T-cell (primary cell): ENCODE measurements around the gene ELOVL7. TPM values are rescaled to one million over a fixed set of nuclear protein-coding genes. Genes with fewer than 3 reads are reported as not detected.

ENCODE experiments used
- ATAC-seq, 4 experiments: fragments of 200-7000 bp in 3 of 4; fragments of 150-1000 bp in 1 of 4; cut with Tn5 transposase; replicated peaks in 1 of 4; 1 replicate in 3 of 4; 2 replicates in 1 of 4; pipeline ENCODE4 v1.10.0; 2021; ENCODE audit warnings: moderate library complexity in 3 of 4, mild to moderate bottlenecking in 2 of 4, moderate number of reproducible peaks in 1 of 4
- CTCF ChIA-PET, 2 donors: fragments of 300-600 bp; sonication (Branson Sonifier 250); formaldehyde crosslinking; loops; one replicate each; lab custom pipeline; 2022; ENCODE audit warnings: antibody characterized with exemption in 2 of 2; lab: Charles Lee
- POLR2A ChIA-PET, 2 donors: fragments of 300-600 bp; sonication (Branson Sonifier 250); formaldehyde crosslinking; loops; one replicate each; lab custom pipeline; 2022; ENCODE audit warnings: antibody characterized with exemption in 2 of 2; lab: Charles Lee
- DNase-seq, 35 experiments: peaks; one replicate each; pipeline versions ENCODE4 v3.0.0 to v3.0.0-alpha.2; 2013 to 2023
- H3K27ac ChIP-seq: one replicate; pipeline ENCODE4 v1.5.1; 2013; ENCODE audit warnings: low read length
- H3K27me3 ChIP-seq, 2 experiments: replicated peaks in 1 of 2; 1 replicate in 1 of 2; 2 replicates in 1 of 2; pipeline versions ENCODE4 v1.6.1 to v1.7.0; 2013; ENCODE audit warnings: low read length in 1 of 2, mixed read lengths in 1 of 2; ENCODE audit not compliant: control insufficient read depth in 2 of 2, insufficient read depth in 2 of 2; ENCODE audit errors: extremely low read depth in 1 of 2
- H3K36me3 ChIP-seq, 2 donors: 1 replicate in 1 of 2; 2 replicates in 1 of 2; pipeline versions ENCODE4 v1.6.1 to v1.7.0; 2013; ENCODE audit warnings: low read length in 1 of 2; ENCODE audit not compliant: control insufficient read depth in 2 of 2, insufficient read depth in 1 of 2; ENCODE audit errors: extremely low read depth in 1 of 2
- H3K4me1 ChIP-seq, 2 experiments: 1 replicate in 1 of 2; 2 replicates in 1 of 2; pipeline versions ENCODE4 v1.6.1 to v1.7.0; 2013; ENCODE audit warnings: low read length in 2 of 2, mixed read lengths in 1 of 2; ENCODE audit not compliant: insufficient read depth in 2 of 2, control insufficient read depth in 1 of 2; ENCODE audit errors: extremely low read depth in 1 of 2
- H3K4me3 ChIP-seq, 2 donors: 1 replicate in 1 of 2; 2 replicates in 1 of 2; pipeline versions ENCODE4 v1.5.1 to v1.7.0; 2013; ENCODE audit warnings: mild to moderate bottlenecking in 2 of 2, low read length in 1 of 2, moderate library complexity in 1 of 2; ENCODE audit not compliant: control insufficient read depth in 1 of 2; ENCODE audit errors: extremely low read depth in 1 of 2
- H3K9me3 ChIP-seq: 2 replicates; pipeline ENCODE4 v1.7.0; 2013
- H3K27ac Mint-ChIP-seq, 2 donors: one replicate each; pipeline ENCODE4 v1.8.0; 2020 to 2021; ENCODE audit warnings: mild to moderate bottlenecking in 2 of 2, mixed read lengths in 2 of 2
- H3K27me3 Mint-ChIP-seq, 2 donors: one replicate each; pipeline ENCODE4 v1.8.0; 2021 to 2022; ENCODE audit warnings: mixed read lengths in 2 of 2
- H3K36me3 Mint-ChIP-seq: one replicate; pipeline ENCODE4 v1.8.0; 2021; ENCODE audit warnings: mixed read lengths
- H3K4me1 Mint-ChIP-seq, 3 donors: one replicate each; pipeline ENCODE4 v1.8.0; 2020 to 2022; ENCODE audit warnings: mixed read lengths in 3 of 3, mild to moderate bottlenecking in 1 of 3
- H3K4me3 Mint-ChIP-seq, 3 donors: one replicate each; pipeline ENCODE4 v1.8.0; 2020 to 2022; ENCODE audit warnings: mild to moderate bottlenecking in 3 of 3, mixed read lengths in 3 of 3, moderate library complexity in 3 of 3
- H3K9me3 Mint-ChIP-seq, 3 donors: one replicate each; pipeline ENCODE4 v1.8.0; 2020 to 2022; ENCODE audit warnings: mixed read lengths in 3 of 3
- WGBS: methylation state at CpG from one replicate; pipeline ENCODE4 v1.1.5; 2013; ENCODE audit warnings: missing lambda C conversion rate; ENCODE audit not compliant: insufficient coverage; 5-methylcytosine and 5-hydroxymethylcytosine counted together
- total RNA-seq, 35 experiments: library from RNA in 6 of 35; stranded (reverse) in 6 of 35; fragments of 120-200 nt in 1 of 35; gene quantifications; one replicate each; pipeline versions ENCODE4 v1.2.1 to v1.2.4 and lab custom pipeline; 2013 to 2026

Gene ELOVL7
- total RNA-seq, 5 donors from 2014 or later (not counting 1 experiment from before 2014, with no cell fraction given) = 0.13 to 0.70 (median 0.29) TPM

DNA sequence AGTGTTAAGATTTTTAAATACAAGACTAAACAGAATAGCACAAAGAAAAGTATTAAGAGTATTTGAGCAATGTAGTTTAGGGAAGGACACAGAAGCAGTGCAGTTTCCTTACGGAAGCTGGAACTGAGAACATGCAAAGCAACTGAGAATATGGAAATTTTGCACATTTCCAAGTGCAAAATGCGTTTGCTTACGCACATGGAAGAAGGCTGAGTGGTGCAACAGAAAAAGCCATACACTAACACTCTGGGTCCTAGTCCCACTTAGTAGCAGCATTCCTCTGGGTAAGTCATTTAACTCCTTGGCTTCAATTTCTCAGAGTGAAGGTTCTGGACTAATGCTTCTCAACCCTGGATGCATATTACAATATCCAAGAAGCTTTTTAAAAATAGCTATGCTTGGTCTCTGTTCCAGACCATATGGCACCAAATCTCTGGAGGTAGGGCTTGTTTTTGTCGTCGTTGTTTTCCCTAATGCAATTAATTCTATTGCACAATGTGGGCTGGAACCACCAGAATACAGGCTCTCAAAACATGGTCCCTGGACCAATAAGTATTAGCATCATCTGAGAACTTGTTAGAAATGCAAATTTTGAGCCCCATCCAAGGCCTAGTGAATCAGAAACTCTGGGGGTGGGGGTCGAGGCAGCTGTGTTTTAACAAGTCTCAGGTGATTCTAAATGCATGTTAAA is 78.9 kb downstream of the ELOVL7 start:
- H3K27me3 Mint-ChIP-seq = peaks cover 0 to 5% of the 10 kb centered on the region in 2 donors
- Histone ChIP-seq H3K27ac (no peak overlapping the region), H3K27me3 (no peaks in the 10 kb centered on the region), H3K4me1 (no peaks in the 10 kb centered on the region), H3K9me3 (no peaks in the 10 kb centered on the region), H3K4me3 (no peak overlapping the region), H3K36me3 (no peaks in the 10 kb centered on the region)
- H3K27ac Mint-ChIP-seq = no peak overlapping the region
- POLR2A ChIA-PET = no interaction called here
- CTCF ChIA-PET = no interaction called here
- no peak overlapping the region for H3K4me3 Mint-ChIP-seq
- 80% methylated on average over 3 of the region's 6 CpGs for WGBS
- ATAC-seq (no peak), DNase-seq (no peak)
- H3K4me1 Mint-ChIP-seq = no peaks in the 10 kb centered on the region
- no peaks in the 10 kb centered on the region for H3K36me3 Mint-ChIP-seq
- H3K9me3 Mint-ChIP-seq = peaks cover 0 to under 1% (median 0%) of the 10 kb centered on the region in 3 donors

DNA sequence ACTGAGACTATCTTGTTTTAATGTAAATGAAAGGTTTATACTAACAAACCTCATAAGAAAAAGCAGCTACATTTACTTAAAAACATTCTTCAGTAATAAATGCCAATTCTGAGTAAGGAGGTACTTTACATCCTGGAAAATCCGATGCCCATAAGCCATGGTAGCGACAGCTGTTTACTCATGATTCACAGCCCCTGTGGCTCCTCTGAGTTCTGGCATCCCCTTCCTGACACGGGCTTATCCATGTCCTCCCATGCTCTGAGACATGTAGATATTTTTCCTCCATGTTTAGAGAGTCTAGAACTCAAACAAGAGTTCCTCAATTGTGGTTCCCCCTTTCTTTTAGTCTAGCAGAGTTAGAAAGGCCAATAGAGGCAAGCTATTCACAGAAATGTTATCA is 81.0 kb downstream of the ELOVL7 start:
- DNase-seq (no peak), ATAC-seq (no peak)
- WGBS = 0% methylated on average over 1 of the region's 3 CpGs
- no peak overlapping the region for H3K4me3 Mint-ChIP-seq
- H3K36me3 Mint-ChIP-seq = no peaks in the 10 kb centered on the region
- H3K9me3 Mint-ChIP-seq = peaks cover 0 to 2% (median 0%) of the 10 kb centered on the region in 3 donors
- Histone ChIP-seq H3K4me1 (no peaks in the 10 kb centered on the region), H3K27ac (no peak overlapping the region), H3K4me3 (no peak overlapping the region), H3K36me3 (no peaks in the 10 kb centered on the region), H3K27me3 (no peaks in the 10 kb centered on the region), H3K9me3 (no peaks in the 10 kb centered on the region)
- H3K27ac Mint-ChIP-seq = no peak overlapping the region
- ChIA-PET CTCF (no interaction called here), POLR2A (no interaction called here)
- peaks cover 2 to 10% of the 10 kb centered on the region in 2 donors for H3K27me3 Mint-ChIP-seq
- H3K4me1 Mint-ChIP-seq = no peaks in the 10 kb centered on the region

DNA sequence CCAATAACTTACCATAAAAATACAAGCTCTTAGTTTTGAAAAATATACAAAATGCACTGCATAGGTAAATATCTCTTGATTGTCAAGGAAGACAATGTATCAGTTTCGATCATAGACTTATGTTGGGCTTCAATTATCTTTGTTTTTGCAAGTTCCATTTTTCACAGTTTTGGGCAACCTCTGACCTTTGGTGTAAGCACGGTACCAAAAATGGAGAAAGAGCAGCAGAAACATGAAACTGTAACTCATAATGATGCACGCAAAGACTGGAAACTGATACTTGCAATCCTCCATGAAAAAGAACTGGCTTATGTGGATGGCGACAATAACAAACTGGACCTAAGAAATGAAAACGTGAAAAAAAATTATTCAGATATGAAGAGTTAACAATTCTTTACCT is 89.6 kb downstream of the ELOVL7 start:
- H3K9me3 Mint-ChIP-seq = no peaks in the 10 kb centered on the region
- no peak overlapping the region for H3K4me3 ChIP-seq
- peaks cover 0 to 6% of the 10 kb centered on the region in 2 donors for H3K27me3 Mint-ChIP-seq
- ChIA-PET POLR2A (no interaction called here), CTCF (no interaction called here)
- no peak overlapping the region for H3K27ac ChIP-seq
- ATAC-seq (no peak), DNase-seq (no peak)
- no peaks in the 10 kb centered on the region for H3K36me3 ChIP-seq
- no peaks in the 10 kb centered on the region for H3K4me1 Mint-ChIP-seq
- 86% methylated on average over 3 of the region's 5 CpGs for WGBS
- no peak overlapping the region for H3K4me3 Mint-ChIP-seq
- H3K27me3 ChIP-seq = no peaks in the 10 kb centered on the region
- H3K36me3 Mint-ChIP-seq = no peaks in the 10 kb centered on the region
- H3K9me3 ChIP-seq = no peaks in the 10 kb centered on the region
- H3K4me1 ChIP-seq = no peaks in the 10 kb centered on the region
- no peak overlapping the region for H3K27ac Mint-ChIP-seq

DNA sequence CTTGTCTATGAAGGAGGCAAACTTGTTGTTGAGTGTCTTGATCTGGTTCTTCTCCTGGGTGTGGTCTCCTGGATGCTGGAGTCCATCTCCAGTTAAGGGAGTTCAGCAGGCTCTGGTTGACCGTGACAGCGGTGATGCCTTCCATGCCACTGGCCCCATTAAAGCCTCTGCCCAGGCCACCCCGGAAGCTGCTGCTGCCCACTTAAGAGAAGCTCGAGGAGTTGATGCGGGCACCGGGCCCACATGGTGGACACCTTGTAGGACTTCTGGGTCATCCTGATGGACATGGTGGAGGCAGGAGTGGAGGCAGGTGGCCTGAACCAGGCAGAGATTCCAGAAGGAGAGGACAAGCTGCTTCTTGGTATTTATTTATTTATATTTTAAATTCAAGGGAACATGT is 99.4 kb downstream of the ELOVL7 start:
- Mint-ChIP-seq H3K4me3 (no peak overlapping the region), H3K27ac (no peak overlapping the region), H3K9me3 (peaks cover 12 to 15% (median 13%) of the 10 kb centered on the region in 3 donors), H3K4me1 (no peaks in the 10 kb centered on the region), H3K36me3 (no peaks in the 10 kb centered on the region), H3K27me3 (peaks cover 0 to 6% of the 10 kb centered on the region in 2 donors)
- no peaks in the 10 kb centered on the region for H3K9me3 ChIP-seq
- ChIA-PET POLR2A (no interaction called here), CTCF (no interaction called here)
- H3K4me1 ChIP-seq = no peaks in the 10 kb centered on the region
- DNase-seq (no peak), ATAC-seq (no peak)
- no peak overlapping the region for H3K27ac ChIP-seq
- H3K4me3 ChIP-seq = no peak overlapping the region
- H3K27me3 ChIP-seq = peaks cover 0 to 2% of the 10 kb centered on the region in 2 experiments
- 92% methylated on average over 6 of the region's 6 CpGs for WGBS
- no peaks in the 10 kb centered on the region for H3K36me3 ChIP-seq

DNA sequence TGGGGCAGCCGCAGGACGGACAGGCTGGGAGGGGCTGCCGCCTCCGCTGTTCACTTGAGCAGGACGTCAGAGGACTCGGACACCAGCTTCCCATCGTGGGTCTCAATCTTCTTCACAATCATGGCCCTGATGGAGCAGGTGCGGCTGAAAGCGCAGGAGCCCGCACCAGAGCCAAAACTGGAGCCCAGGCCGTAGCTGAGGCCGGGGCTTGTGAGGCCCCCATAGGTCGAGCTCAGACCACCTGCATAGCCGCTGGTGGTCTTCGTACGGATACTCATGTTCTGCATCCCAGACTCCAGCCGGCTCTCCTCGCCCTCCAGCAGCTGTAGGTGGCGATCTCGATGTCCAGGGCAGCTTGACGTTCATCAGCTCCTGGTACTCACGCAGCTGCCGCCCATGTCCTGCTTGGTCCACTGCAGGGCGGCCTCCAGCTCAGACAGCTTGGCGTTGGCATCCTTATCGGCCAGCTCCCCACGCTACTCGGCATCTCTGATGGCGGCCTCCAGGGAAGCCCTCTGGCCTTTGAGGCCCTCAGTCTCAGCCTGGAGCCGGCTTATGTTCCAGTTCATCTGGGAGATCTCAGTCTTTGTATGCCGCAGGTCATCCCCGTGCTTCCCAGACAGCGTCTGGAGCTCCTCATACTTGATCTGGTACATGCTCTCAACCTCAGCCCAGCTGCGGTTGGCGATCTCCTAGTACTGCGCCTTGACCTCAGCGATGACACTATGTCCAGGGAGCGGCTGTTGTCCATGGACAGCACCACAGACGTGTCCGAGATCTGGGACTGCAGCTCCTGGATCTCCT is 100.4 kb downstream of the ELOVL7 start:
- Mint-ChIP-seq H3K27me3 (peaks cover 0 to 6% of the 10 kb centered on the region in 2 donors), H3K27ac (no peak overlapping the region), H3K36me3 (no peaks in the 10 kb centered on the region), H3K4me1 (no peaks in the 10 kb centered on the region), H3K4me3 (no peak overlapping the region), H3K9me3 (peaks cover 12 to 20% (median 18%) of the 10 kb centered on the region in 3 donors)
- ATAC-seq (no peak), DNase-seq (no peak)
- H3K27ac ChIP-seq = no peak overlapping the region
- H3K9me3 ChIP-seq = no peaks in the 10 kb centered on the region
- POLR2A ChIA-PET = interaction anchor here in 1 of 2 donors (1.1 kb wide), 1 partner anchor 8 kb away, joined by 3 read pairs; no protein-coding TSS in a partner anchor
- H3K27me3 ChIP-seq = peaks cover 0 to 8% of the 10 kb centered on the region in 2 experiments
- WGBS = 93% methylated on average over 39 of the region's 40 CpGs
- H3K36me3 ChIP-seq = no peaks in the 10 kb centered on the region
- CTCF ChIA-PET = interaction anchor here in 1 of 2 donors (0.6 kb wide), 1 partner anchor 41 kb away, joined by 4 read pairs; no protein-coding TSS in a partner anchor
- no peaks in the 10 kb centered on the region for H3K4me1 ChIP-seq
- H3K4me3 ChIP-seq = no peak overlapping the region

DNA sequence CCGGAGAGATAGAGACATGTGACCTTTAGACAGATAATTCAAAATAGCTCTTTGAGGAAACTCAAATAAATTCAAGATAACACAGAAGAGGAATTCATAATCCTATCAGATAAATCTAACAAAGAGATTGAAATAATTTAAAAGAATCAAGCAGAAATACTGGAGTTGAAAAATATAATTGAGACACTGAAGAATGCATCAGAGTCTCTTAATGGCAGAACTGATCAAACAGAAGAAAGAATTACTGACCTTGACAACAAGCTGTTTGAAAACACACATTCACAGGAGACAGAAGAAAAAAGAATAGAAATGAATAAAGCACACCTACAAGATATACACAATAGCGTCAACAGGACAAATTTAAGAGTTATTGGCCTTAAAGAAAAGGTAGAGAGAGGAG is 103.7 kb downstream of the ELOVL7 start:
- WGBS = no CpG with 5 or more reads among the region's 2 CpGs
- no peaks in the 10 kb centered on the region for H3K36me3 Mint-ChIP-seq
- Histone ChIP-seq H3K9me3 (no peaks in the 10 kb centered on the region), H3K27ac (no peak overlapping the region), H3K36me3 (no peaks in the 10 kb centered on the region), H3K27me3 (peaks cover 0 to 13% of the 10 kb centered on the region in 2 experiments), H3K4me3 (no peak overlapping the region), H3K4me1 (no peaks in the 10 kb centered on the region)
- no peak overlapping the region for H3K4me3 Mint-ChIP-seq
- CTCF ChIA-PET = interaction anchor here in 1 of 2 donors (0.7 kb wide), 1 partner anchor 362 kb away, joined by 3 read pairs; no protein-coding TSS in a partner anchor
- H3K9me3 Mint-ChIP-seq = peaks cover 12 to 20% (median 18%) of the 10 kb centered on the region in 3 donors
- peaks cover 2 to 6% of the 10 kb centered on the region in 2 donors for H3K27me3 Mint-ChIP-seq
- no peak overlapping the region for H3K27ac Mint-ChIP-seq
- DNase-seq = no peak
- no peak for ATAC-seq
- POLR2A ChIA-PET = no interaction called here
- no peaks in the 10 kb centered on the region for H3K4me1 Mint-ChIP-seq
